Mammary microvascular endothelial cell (primary cell): ENCODE measurements around the gene LEMD3. TPM values are rescaled to one million over a fixed set of nuclear protein-coding genes. Genes with fewer than 3 reads are reported as not detected.

Experiments used
- total RNA-seq: library from RNA; depleted of rRNA; stranded (reverse); fragments of >200 nt; gene quantifications from 2 replicates; pipeline ENCODE4 v1.2.3, GENCODE V29; 2015

The LEMD3 gene
- total RNA-seq: 16.3 and 20.4 TPM in 2 replicates

DNA sequence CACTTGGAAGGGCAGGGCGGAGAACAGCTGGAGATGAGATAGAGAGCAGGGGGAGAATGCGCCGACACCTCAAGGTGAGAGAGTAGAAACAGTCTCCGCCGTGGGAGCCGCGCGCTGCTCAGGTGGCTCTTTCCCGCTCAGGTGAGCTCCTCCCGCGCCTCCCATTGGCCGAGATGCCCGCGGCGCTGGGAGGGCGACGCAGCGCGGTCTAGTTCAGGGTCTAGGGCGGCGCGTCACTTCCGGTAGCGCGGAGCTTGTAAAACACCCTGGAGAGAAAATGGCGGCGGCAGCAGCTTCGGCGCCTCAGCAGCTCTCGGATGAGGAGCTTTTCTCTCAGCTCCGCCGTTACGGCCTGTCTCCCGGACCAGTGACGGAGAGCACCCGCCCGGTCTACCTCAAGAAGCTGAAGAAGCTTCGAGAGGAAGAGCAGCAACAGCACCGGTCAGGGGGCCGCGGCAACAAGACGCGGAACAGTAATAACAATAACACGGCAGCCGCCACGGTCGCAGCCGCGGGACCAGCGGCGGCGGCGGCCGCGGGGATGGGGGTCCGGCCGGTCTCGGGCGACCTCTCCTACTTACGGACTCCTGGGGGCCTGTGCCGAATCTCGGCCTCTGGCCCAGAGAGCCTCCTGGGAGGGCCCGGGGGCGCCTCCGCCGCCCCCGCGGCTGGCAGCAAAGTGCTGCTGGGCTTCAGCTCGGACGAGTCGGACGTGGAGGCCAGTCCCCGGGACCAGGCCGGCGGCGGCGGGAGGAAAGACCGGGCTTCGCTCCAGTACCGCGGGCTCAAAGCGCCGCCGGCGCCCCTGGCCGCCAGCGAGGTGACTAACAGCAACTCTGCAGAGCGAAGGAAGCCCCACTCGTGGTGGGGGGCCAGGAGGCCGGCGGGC, at the start of gene LEMD3:
Gene LEMD3, plus strand, starts transcription at position 264 of the 889 bp plus-strand sequence. Its CDS starts 14 bp downstream, at position 278.

DNA sequence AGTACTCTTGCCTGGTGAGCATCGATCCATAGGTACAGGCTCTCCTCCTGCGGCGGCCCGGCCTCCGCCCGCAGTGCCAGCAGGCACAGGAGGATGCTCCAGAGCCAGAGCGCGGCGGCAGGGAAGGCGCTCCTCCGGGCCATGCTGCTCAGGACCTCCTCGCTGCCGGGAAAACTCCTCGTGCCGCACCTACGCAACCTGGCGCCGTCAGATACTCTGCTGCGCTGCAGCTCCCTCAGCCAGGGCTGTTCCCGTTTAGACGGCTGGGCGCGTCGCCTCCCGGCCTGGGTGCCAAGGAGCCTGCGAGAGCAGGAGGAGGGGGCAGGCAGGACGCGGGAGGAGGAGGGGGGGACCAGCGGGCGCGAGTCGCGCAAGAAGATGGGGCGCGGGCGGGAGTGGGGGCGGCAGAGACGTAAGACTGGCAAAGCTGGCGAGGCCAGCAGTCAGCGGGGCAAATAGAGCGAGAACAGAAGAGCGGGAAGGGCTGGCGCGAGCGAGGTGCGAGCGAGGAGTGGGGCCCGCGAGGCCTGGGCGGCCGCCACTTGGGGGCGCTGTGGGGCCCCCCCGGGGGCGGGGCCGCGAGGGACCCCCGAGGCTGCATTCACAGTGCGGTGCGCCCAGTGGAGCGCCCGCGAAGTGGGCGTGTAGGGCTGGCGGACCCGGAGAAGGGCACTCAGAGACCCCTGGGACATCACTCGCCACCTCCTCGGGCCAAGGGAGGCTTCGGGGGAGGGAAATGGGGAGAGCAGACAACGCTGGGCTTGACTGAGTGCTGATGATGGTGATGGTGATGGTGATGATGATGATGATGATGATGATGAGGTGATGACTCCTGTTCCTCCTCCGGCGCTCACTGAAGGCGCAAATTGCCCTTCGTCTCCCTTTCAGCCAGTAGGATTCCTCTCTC, 48.1 kb upstream of the LEMD3 start, which contains the start of gene WIF1:
Gene WIF1, minus strand, starts transcription at position 257 of the 907 bp plus-strand sequence. Its CDS starts 114 bp downstream, at position 143.

GRCh38 chr12:65278576-65279368, 109.4 kb downstream of the LEMD3 start, which contains the start of gene MSRB3:
Gene MSRB3 (plus strand): TSS chr12:65278683. CDS start chr12:65308580, 29,897 bp downstream.

Other genes with a start within 250 kb of the LEMD3 start
- not detected in 2 replicates for gene WIF1, start 48.3 kb upstream of the LEMD3 start, total RNA-seq
- 26.9 and 30.1 TPM in 2 replicates for gene MSRB3, start 109.1 kb downstream of the LEMD3 start, total RNA-seq